Stimulated activated CD4-positive, alpha-beta T cell treated with anti-CD3 and anti-CD28 coated beads, TNF-alpha, amount 100 ng/mL, for 48 hours (primary cell): ENCODE data around the gene KCNJ18.
"Not testable (repeated sequence)": the region's sequence is repeated elsewhere in the genome, so short reads cannot be mapped to it uniquely, and the experiment has no call there.

ENCODE experiments used
- DNase-seq, 3 donors: peaks; one replicate each; pipeline ENCODE4 v3.0.0-alpha.2; 2020; ENCODE audit warnings: low read depth in 3 of 3

The KCNJ18 gene

DNA sequence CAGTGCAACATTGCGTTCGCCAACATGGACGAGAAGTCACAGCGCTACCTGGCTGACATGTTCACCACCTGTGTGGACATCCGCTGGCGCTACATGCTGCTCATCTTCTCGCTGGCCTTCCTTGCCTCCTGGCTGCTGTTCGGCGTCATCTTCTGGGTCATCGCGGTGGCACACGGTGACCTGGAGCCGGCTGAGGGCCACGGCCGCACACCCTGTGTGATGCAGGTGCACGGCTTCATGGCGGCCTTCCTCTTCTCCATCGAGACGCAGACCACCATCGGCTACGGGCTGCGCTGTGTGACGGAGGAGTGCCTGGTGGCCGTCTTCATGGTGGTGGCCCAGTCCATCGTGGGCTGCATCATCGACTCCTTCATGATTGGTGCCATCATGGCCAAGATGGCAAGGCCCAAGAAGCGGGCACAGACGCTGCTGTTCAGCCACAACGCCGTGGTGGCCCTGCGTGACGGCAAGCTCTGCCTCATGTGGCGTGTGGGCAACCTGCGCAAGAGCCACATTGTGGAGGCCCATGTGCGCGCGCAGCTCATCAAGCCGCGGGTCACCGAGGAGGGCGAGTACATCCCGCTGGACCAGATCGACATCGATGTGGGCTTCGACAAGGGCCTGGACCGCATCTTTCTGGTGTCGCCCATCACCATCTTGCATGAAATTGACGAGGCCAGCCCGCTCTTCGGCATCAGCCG is 10.8 kb downstream of the KCNJ18 start:
- not testable (repeated sequence) for DNase-seq

DNA sequence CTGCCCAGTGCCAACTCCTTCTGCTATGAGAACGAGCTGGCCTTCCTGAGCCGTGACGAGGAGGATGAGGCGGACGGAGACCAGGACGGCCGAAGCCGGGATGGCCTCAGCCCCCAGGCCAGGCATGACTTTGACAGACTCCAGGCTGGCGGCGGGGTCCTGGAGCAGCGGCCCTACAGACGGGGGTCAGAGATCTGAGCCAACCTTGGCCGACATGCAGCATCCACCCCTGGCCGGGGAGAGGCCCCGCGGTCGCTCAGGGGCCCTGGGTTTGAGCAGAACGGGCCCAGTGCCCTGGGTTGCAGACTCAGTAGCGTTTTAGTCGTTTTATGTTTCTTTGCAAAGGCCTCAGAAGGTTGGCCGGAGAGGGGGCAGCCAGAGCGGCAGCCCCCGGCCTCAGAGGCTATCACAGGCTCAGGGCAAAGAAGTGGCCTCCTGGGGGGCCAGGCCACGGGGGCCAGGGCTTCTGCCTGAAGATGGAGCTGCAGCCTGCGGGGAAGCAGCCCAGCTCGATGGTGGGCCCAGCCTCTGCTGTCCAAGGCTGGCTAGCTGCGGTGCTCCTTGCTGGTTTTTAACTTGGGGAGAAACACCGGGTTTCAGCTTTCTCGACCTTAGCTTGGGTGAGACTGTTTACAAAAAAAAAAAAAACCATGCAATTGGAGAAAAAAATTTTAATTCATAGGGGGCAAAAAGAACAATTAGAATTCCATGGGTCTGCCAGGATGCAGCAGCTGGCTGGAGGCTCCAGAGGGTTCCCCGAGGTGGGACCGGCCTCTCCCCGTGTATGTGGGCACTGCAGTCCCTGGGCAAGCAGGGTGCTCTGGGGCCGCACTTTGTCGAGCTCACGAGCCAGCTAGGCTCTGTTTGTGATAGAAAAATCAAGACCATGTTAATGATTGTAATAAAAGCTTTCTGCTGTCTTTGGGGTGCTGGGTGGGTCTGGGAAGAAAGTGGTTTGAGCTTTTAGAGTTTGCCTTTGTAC is 11.9 kb downstream of the KCNJ18 start:
- DNase-seq = not testable (repeated sequence)

DNA sequence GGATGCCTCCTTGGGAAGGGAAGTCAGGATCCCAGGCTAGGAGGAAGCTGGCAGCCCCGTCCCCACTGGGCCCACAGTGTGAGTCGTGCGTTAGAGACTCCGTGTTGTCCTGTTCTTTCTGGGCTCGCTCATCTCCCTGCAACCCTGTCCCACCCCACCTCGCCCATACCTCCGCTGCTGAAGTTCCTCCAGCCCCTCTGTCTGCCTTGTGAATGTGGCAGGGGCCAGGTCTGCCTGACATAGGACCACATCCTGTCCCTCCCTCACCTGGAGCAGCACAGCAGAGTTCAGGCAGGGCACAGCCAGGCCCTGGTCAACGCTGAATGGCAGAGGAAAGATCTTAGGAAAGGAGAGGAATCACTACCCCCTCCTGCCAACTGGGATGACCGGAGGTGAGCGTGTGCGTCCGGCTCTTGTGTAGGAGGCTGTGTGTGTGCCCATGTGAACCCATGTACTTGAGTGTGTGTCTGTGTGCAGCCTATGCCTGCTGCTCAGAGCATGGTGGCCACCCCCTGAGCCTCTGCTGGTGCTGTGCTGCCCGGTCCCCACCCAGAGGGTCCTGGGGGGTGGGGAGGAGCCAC is 12.8 kb downstream of the KCNJ18 start:
- DNase-seq = no peak

DNA sequence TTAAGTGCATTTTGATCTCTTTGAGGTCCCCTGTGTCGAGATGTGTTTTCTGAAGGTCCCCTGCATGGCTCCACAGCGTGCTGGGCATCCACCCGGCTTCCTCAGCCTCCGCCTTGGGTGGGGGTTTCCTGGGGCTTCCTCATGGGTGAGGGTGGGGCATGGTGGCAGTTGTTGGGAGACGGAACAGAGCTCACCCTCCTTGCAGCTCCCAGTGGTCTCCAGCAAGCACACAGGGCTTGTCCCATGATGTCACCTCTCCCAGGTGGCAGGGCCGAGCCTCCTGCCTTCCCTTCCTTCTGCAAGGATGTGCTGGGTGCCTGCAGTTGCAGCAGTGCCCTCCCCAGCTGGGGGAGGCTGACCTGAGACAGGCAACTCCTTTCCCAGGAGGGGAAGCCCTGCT is 13.4 kb downstream of the KCNJ18 start:
- not testable (repeated sequence) for DNase-seq

DNA sequence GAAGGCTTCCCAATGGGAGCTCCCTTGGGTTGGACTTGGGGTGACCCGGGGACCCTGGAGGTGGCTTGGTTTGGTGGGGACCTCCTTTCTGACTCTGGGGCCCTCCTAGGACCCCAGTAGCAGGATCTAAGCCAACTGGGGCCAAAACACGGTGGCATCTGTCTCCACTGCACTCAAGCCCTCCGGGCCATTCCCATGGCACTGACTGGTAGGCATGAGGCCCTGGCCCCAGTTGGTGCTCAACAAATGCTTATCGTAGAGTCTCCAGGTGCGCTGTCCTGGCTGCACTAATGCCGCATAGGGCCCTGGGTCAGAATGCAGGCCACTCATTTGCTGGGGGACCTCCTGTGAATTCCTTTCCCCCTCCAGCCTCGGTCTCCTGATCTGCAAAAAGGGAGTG is 14.2 kb downstream of the KCNJ18 start:
- not testable (repeated sequence) for DNase-seq

DNA sequence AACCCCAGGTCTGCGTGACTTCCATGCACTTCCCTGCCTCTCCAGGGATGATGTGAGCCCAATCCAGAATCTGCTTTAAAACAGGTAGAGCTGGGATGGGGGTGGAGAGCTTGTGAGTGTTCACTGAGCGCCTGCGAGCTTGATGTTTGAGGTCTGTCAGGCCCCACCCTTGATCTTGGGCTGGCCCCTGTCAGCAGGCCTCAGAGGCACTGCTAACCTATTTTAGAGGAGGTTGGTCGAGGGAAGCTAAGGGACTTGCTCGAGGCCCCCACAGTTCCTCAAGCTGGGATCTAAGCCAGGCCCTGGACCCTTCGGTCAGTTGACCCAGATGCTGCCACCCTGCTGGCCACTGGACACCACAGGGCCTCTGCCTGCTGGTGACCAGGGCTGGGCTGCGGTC is 14.8 kb downstream of the KCNJ18 start:
- DNase-seq = not testable (repeated sequence)

DNA sequence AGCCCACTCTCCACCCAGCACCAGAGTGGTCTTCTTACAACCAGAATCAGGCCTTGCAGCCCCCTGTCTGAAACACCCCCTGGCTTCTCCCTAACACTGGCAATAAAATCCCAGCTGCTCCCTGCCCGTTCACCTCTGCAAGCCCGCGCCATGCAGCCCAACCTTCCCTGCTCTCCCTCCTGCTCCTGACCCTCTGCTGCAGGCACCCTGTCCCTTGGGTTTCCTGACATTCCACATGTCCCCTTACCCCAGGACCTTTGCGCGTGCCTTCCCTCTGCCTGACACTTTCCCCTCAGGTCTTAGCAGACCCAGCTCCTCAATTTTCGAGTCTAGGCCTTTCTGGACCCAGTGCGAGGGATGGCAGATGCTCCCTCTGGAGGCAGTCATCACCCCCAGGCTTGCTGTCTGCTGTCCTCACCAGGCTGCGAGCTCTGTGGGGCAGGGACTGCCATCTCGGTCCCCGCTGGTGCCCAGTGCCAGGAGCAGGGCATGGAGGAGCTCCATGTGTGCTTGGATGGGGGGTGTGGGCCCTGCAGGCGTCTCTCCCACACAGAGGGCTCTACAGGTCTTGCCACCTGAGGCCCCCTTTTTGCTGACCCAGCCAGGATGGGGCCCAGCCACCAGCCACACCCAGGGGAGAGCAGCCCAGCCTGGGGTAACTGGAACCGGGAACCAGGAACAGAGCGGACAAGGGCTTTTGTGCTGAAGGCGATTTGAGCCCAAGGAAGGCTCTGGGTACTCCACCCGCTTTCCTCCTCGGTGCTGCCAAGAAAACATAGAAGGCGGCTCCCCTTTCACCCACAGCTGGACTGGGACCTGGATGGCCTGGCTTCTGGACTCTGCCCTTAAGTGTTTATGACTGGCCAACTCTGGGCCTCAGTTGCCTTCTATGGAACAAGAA is 15.6 kb downstream of the KCNJ18 start:
- DNase-seq = not testable (repeated sequence)

DNA sequence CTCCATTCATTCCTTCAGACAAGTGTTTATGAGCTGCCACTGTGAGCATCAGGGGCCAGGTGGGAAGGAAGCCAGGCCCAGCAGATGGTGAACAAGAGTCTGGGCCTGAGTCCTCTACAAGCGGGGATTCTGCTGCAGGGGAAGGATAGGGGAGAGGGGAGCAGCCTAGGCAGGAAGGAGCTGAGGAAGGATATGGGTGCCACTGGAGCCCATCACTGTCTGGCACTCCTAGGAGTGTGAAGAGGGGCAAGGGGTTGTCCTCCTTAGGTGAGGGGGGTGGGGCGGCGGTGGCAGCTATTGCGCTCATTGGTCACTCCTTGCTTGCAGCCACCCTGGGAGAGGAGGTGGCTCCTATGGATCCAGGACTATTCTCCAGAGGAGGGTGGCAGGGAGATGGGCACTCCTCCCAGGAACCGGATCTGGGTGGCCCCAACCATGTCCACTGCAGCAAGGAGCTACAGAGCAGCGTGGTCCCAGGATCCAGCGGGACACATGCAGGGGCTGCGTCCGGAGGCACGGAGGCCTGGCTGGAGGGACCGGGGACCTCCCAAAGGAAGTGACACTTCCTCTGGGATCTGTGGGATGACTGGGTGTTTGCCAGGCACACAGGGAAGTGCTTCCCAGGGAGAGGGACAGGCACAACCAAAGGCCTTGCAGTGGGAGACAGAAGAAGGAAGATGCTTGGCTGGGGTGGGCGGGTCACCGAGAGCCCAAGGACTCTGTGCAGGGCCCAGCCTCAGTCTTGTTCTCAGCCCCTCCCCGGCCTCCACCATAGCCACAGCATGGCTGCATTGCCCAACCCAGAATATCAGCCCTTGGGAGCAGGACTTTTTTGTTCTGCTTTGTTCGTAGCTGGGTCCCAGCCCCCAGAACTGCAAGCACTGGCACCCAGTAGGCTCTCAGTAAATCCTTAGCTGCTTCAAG is 16.6 kb downstream of the KCNJ18 start:
- DNase-seq = not testable (repeated sequence)

DNA sequence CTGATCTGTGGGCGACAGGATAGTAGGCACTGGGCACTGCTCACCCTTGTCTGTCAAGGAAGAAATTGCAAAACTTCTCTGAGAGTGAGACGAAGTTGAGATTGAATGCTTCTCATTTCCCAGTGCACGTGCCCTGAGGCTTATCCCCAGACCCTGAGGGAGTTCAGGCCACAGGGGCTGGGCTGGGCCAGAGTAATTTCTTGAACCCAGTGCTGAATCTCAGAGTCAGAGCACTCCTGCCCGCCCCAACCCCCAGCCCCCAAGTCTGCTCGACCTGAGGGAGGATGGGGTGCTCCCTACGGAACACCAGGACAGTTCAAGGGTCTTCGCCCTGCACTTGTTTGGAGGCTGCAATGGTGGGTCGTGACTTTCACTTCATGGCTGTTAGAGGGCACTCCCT is 17.7 kb downstream of the KCNJ18 start:
- DNase-seq = not testable (repeated sequence)

DNA sequence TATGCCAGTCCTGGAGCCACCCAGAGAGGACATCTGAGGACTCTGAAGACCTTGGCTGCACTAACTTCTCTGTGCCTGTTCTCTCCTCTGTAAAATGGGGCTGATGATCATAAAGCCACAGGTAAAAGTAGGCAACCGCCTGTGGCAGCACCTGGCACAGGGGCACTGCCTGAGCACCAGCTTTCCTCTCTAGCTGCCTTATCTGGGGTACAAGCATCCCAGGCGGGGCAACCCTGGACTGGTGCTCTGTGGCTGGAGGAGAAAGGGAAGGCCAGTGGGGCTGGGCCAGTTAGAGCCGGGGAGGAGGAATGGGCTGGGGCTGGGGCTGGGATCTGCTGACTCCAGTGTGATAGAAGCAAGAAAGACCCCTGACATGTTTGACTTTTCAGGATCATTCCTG is 18.2 kb downstream of the KCNJ18 start:
- DNase-seq = not testable (repeated sequence)

DNA sequence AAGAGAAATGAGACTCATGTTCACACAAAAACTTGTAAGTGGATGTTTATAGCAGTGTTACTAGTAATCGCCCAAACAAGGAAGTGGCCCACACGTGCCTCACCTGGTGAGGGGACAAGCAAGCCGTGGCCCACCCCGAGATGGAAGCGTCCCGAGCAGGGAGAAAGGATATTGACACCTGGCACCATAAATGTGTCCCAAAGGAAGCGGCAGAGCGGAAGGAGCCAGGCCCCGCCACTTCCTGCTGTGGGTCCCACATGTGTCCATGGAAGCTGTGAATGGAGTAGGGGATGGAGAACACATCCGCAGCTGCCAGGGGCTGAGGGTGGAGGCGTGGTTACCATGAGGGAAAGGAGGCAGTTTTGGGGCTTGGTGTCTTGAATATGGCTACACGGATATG is 18.9 kb downstream of the KCNJ18 start:
- DNase-seq = no peak

DNA sequence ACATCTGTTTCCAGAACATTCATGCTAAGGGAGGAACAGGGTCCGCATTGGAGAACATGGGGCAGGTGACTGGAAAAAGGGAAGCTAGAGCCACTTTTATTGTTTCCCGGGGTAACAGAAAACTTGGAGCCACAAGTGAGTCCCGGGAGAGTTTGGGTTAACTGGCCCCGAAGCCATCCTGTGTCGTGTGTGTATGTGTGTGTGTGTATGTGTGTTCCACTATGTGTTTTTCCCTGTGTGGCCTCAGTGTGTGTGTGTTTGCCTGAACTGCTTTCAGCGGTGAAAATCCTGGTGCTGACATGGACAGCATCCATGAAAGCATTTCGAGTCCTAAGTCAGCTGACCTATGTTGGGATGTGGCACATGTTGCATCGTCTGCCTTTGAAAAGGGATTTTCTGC is 20.7 kb downstream of the KCNJ18 start:
- not testable (repeated sequence) for DNase-seq

DNA sequence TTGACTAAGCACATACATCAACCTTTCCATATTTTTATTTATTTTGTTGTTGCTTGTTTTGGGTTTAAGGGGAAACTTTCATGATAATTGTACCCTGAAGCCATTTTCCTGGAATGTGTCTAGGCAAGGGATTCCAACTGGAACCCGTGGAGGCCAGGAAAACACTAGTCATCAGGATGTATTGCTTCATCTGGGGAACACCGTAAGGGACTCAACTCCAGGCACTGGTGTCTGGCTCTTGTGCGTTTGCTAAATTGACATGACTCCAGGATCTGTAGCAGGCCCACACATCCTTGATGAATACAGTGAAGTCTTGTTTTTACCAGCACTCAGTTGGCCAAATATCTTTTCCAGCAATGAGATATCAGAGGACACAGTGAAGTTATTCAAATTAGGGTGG is 21.3 kb downstream of the KCNJ18 start:
- DNase-seq = not testable (repeated sequence)

DNA sequence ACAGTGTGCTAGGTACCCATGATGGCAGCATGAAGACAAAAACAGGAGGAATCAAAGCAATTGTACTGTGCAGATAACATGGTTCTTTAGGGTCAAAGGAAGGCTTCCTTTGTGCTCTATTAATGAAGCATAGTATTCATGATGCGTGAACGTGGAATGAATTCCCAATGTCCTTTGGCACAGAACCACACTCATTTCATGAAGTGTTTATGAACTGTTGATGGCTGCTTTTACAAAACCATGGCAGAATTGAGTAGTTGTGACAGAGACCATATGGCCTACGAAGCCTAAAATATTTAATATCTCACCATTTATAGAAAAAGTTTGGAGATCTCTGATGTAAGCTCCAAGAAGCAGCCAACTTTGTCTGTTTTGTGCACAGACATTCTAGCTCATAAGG is 22.4 kb downstream of the KCNJ18 start:
- DNase-seq = not testable (repeated sequence)

DNA sequence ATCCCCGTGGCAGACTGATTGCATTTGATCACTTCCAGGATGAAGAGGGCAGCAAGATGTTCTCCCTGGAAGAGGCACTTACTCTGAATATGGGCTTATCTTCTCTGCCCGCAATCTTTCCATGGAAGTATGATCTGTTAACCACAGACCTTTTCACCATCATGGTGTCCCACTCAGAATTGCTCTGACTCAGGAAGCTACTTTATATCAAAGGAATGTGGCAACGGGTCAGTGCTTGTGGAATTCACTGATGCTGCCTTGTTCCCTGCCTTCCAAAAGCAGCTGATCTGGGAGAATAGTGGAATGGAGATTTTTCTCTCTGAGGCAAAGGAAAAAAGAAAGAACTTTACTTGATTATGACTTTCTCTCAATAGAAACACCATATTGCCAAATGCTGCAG is 23.6 kb downstream of the KCNJ18 start:
- not testable (repeated sequence) for DNase-seq

DNA sequence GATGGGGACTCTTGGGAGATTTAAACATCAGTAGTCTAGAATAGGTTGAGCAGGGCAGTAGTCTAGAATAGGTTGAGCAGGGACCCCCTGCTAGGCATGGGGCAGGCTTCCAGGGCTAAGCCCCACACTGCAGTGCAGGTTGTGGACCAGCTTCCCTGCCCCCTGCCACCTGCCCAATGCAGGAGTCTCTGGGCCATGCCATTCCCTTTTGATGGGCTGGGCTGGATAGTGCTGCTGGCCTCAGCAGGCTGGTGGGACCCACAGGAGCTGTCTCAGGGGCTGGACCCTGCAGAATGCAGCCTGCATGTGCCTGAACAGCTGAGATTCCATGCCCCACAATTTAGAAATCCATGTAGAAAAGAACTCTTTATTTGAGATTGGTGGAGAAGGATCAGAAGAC is 26.6 kb downstream of the KCNJ18 start:
- DNase-seq = not testable (repeated sequence)

DNA sequence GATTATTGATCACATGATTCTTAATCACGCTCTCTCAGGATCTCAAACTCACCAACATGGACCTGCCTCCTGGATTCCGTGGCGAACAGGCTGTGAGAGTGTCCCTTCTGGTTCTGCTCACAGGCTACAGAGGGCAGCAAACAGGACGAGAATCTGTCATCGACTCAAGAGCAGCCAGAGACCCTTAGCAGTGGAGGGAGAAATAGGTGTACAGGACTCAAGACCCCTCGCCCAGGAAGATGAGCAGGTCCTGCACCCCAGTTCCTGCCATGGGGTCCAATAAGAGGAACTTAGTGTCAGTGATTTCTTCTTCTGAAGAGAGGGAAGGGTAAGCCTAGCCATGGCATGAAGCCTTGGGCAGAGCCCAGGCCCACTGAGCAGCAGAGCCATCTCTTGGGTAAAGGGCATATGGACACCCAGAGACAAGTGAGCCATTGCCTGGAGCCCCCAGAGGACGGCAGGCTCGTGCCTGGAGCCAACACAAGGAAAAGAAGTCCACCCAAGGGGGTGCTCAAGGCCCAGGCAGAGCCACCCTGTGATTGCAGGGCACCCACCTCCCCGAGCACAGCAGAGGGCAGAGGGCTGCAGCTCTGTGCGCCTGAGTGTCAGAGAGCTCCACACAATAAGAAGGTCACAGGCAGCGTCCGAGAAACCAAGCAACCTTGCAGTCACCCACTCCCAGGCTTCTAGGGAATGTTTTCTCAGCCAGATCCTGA is 27.3 kb downstream of the KCNJ18 start:
- not testable (repeated sequence) for DNase-seq

DNA sequence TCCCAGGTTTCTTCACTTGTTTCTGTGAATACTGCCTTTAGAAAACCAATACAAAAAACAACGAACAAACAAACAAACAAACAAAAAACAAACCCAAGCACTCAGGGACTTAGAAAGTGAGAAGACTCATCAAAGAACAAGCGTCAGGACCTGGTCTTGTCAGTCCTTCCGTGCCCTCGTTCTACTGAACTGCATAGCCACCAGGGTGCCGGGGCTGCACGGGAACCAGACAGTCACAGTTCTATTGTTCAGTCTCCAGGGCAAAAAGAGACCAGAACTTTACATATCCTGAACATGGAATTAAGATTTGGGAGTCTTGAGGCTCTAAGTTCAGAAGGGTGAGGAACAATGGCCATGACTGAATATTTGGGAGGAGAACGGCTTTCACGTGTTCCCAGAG is 28.2 kb downstream of the KCNJ18 start:
- not testable (repeated sequence) for DNase-seq

DNA sequence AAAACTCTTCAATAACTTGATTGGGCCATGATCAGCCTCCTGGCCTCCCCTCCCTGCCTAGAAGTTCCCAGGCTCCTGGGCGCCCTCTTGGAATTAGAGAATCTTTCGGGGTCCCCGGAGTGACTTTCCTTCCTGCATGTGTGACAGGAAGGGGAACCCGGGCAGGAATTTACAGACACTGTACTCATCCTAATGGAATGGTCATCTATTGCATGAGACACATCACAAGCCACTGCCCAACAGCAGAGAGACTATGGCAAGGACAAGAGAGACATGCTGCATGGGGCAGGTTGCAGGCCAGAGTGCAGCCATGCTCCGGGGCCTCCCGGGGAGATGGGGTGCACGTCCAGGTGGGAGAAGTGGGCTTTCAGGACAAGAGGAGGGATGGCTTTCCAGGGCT is 29.9 kb downstream of the KCNJ18 start:
- not testable (repeated sequence) for DNase-seq
